ENCODE measurements around the gene CHD6. TPM values are rescaled to one million over a fixed set of nuclear protein-coding genes. Genes with fewer than 3 reads are reported as not detected.

Gene CHD6
- total RNA-seq, 4 donors from 2014 or later, result 32.5 to 37.7 (median 35.0) TPM

- TF ChIP-seq POLR2A (IDR thresholded peaks at IDR 0.05; ENCODE audit: low read depth) (no peak), CTCF (IDR thresholded peaks at IDR 0.05) (no peak)
- H3K4me3 ChIP-seq, result no peak overlapping the region
- no peak for DNase-seq (ENCODE audit: extremely low spot score)
- no peaks in the 10 kb centered on the region for H3K27me3 ChIP-seq
- peaks cover 0 to 38% (median 23%) of the 10 kb centered on the region in 4 donors for H3K4me1 ChIP-seq
- H3K36me3 ChIP-seq, result no peaks in the 10 kb centered on the region
- peaks cover 0 to 28% (median 19%) of the 10 kb centered on the region in 4 donors for H3K9me3 ChIP-seq
- WGBS, result 82% methylated on average over 1 of the region's 1 CpG
- H3K27ac ChIP-seq (replicated peaks in 1 of 4), result no peak overlapping the region
- intact Hi-C loops (cut with DNase I), result no loop called here
Measured at GRCh38 chr20:41604002-41604401, 14.2 kb downstream of the CHD6 start.

GRCh38 chr20:41601742-41602141 lies 16.4 kb downstream of the CHD6 start:
- WGBS, result 91% methylated on average over 4 of the region's 4 CpGs
- no peak overlapping the region for H3K27ac ChIP-seq (replicated peaks in 1 of 4)
- intact Hi-C loops (cut with DNase I), result no loop called here
- TF ChIP-seq POLR2A (IDR thresholded peaks at IDR 0.05; ENCODE audit: low read depth) (no peak), EP300 (IDR thresholded peaks at IDR 0.05) (no peak), CTCF (IDR thresholded peaks at IDR 0.05) (no peak), POLR2AphosphoS5 (IDR thresholded peaks at IDR 0.05) (no peak)
- H3K36me3 ChIP-seq, result no peaks in the 10 kb centered on the region
- no peak for DNase-seq (ENCODE audit: extremely low spot score)
- no peaks in the 10 kb centered on the region for H3K27me3 ChIP-seq
- peaks cover 0 to 29% (median 22%) of the 10 kb centered on the region in 4 donors for H3K9me3 ChIP-seq
- no peak overlapping the region for H3K4me3 ChIP-seq
- H3K4me1 ChIP-seq, result peaks cover 0 to 17% (median 10%) of the 10 kb centered on the region in 4 donors

GRCh38 chr20:41600926-41601631 lies 17.1 kb downstream of the CHD6 start:
- no peak for TF ChIP-seq POLR2AphosphoS5 (IDR thresholded peaks at IDR 0.05)
- TF ChIP-seq CTCF (IDR thresholded peaks at IDR 0.05), result no peak
- no peak for TF ChIP-seq EP300 (IDR thresholded peaks at IDR 0.05)
- no peak for TF ChIP-seq POLR2A (IDR thresholded peaks at IDR 0.05; ENCODE audit: low read depth)
- Histone ChIP-seq H3K9me3 (peaks cover 0 to 29% (median 22%) of the 10 kb centered on the region in 4 donors), H3K4me1 (peaks cover 0 to 17% (median 10%) of the 10 kb centered on the region in 4 donors), H3K36me3 (no peaks in the 10 kb centered on the region), H3K27ac (replicated peaks in 1 of 4) (no peak overlapping the region), H3K4me3 (no peak overlapping the region), H3K27me3 (no peaks in the 10 kb centered on the region)
- no peak for DNase-seq (ENCODE audit: extremely low spot score)
- WGBS, result 96% methylated on average over 3 of the region's 3 CpGs
- intact Hi-C loops (cut with DNase I), result no loop called here

- WGBS, result 82% methylated on average over 3 of the region's 3 CpGs
Measured at GRCh38 chr20:41599699-41600104, 18.5 kb downstream of the CHD6 start.

More at GRCh38 chr20:41599699-41600104, 18.5 kb downstream of the CHD6 start:
- Histone ChIP-seq H3K27me3 (no peaks in the 10 kb centered on the region), H3K4me1 (peaks cover 0 to 16% (median 9%) of the 10 kb centered on the region in 4 donors), H3K9me3 (peaks cover 0 to 37% (median 24%) of the 10 kb centered on the region in 4 donors), H3K4me3 (no peak overlapping the region), H3K36me3 (peaks cover 0 to 6% (median 2%) of the 10 kb centered on the region in 4 donors), H3K27ac (replicated peaks in 1 of 4) (no peak overlapping the region)
- no peak for DNase-seq (ENCODE audit: extremely low spot score)
- intact Hi-C loops (cut with DNase I), result no loop called here
- no peak for TF ChIP-seq POLR2AphosphoS5 (IDR thresholded peaks at IDR 0.05)
- no peak for TF ChIP-seq POLR2A (IDR thresholded peaks at IDR 0.05; ENCODE audit: low read depth)
- TF ChIP-seq EP300 (IDR thresholded peaks at IDR 0.05), result no peak
- no peak for TF ChIP-seq CTCF (IDR thresholded peaks at IDR 0.05)

All from esophagus muscularis mucosa (tissue), 4 donors.